PC-3 (cell line): ENCODE data around the gene MYLK3. TPM values are rescaled to one million over a fixed set of nuclear protein-coding genes. Genes with fewer than 3 reads are reported as not detected.
"Not testable (repeated sequence)": the region's sequence is repeated elsewhere in the genome, so short reads cannot be mapped to it uniquely, and the experiment has no call there.

Source experiments
- ATAC-seq: fragments of 200-7000 bp; cut with Tn5 transposase; 2 replicates; pipeline ENCODE4 v1.9.1; 2020; ENCODE audit warnings: mild to moderate bottlenecking, moderate library complexity
- BruUV-seq: library from RNA; stranded (reverse); fragments of 400-500 nt; replicated peaks from 2 replicates; lab custom pipeline; 2021; lab: Mats Ljungman, UMichigan
- CTCF ChIA-PET: fragments of 300-600 bp; sonication (Branson Sonifier 250); formaldehyde crosslinking; loops from one replicate; lab custom pipeline; 2022; ENCODE audit warnings: antibody characterized with exemption; lab: Charles Lee
- POLR2A ChIA-PET: fragments of 300-600 bp; sonication (Branson Sonifier 250); formaldehyde crosslinking; loops from one replicate; lab custom pipeline; 2022; ENCODE audit warnings: antibody characterized with exemption; ENCODE audit not compliant: unreplicated experiment; lab: Charles Lee
- DNase-seq: peaks from one replicate; pipeline ENCODE4 v3.0.0-alpha.2; 2015
- H2AFZ ChIP-seq: fragments of 300-600 bp; sonication (generic); 2 replicates; pipeline ENCODE4 v1.6.0; 2016; ENCODE audit warnings: antibody characterized with exemption, low read length
- H3F3A ChIP-seq: fragments of 300-600 bp; sonication (generic); one replicate; pipeline ENCODE4 v1.6.0; 2017; ENCODE audit warnings: antibody characterized with exemption, low read length, control low read depth, mild to moderate bottlenecking; ENCODE audit not compliant: unreplicated experiment
- H3K27ac ChIP-seq: fragments of 300-600 bp; sonication (generic); 2 replicates; pipeline ENCODE4 v1.5.1; 2016; ENCODE audit warnings: mild to moderate bottlenecking, low read length
- H3K27me3 ChIP-seq: fragments of 300-600 bp; sonication (generic); 2 replicates; pipeline ENCODE4 v1.6.1; 2016; ENCODE audit warnings: low read length, mixed read lengths
- H3K36me3 ChIP-seq: fragments of 300-600 bp; sonication (generic); 2 replicates; pipeline ENCODE4 v1.6.1; 2016; ENCODE audit warnings: low read depth, mixed run types, low read length, mixed read lengths
- H3K4me1 ChIP-seq: fragments of 300-600 bp; sonication (generic); 2 replicates; pipeline ENCODE4 v1.5.1; 2016; ENCODE audit warnings: low read length; ENCODE audit not compliant: insufficient read depth
- H3K4me2 ChIP-seq: fragments of 300-600 bp; sonication (generic); 2 replicates; pipeline ENCODE4 v1.6.0; 2016; ENCODE audit warnings: low read length
- H3K4me3 ChIP-seq: fragments of 300-600 bp; sonication (generic); 2 replicates; pipeline ENCODE4 v1.5.1; 2016; ENCODE audit warnings: mild to moderate bottlenecking, low read length, mixed read lengths
- H3K79me2 ChIP-seq: fragments of 300-600 bp; sonication (generic); 2 replicates; pipeline ENCODE4 v1.6.1; 2017; ENCODE audit warnings: low read length, mixed read lengths
- H3K9ac ChIP-seq: fragments of 300-600 bp; sonication (generic); 2 replicates; pipeline ENCODE4 v1.6.0; 2016; ENCODE audit warnings: mild to moderate bottlenecking, low read length
- H3K9me2 ChIP-seq: fragments of 300-600 bp; sonication (generic); replicated peaks from 2 replicates; pipeline ENCODE4 v1.6.1; 2016; ENCODE audit warnings: mixed run types, low read length, mixed read lengths
- H3K9me3 ChIP-seq: fragments of 300-600 bp; sonication (generic); 2 replicates; pipeline ENCODE4 v1.6.1; 2016; ENCODE audit warnings: low read length, mixed read lengths
- H4K20me1 ChIP-seq: fragments of 300-600 bp; sonication (generic); 2 replicates; pipeline ENCODE4 v1.6.1; 2016; ENCODE audit warnings: low read length, mixed read lengths
- CTCF ChIP-seq: fragments of 300-600 bp; sonication (generic); conservative IDR thresholded peaks from 2 replicates; pipeline ENCODE4 v1.5.1; 2017; ENCODE audit warnings: antibody characterized with exemption, low read depth, mild to moderate bottlenecking, low read length
- EZH2 ChIP-seq: fragments of 300-600 bp; sonication (generic); IDR thresholded peaks from one replicate; pipeline ENCODE4 v1.6.1; 2017; ENCODE audit warnings: antibody characterized with exemption, mild to moderate bottlenecking, low read length; ENCODE audit not compliant: unreplicated experiment
- EZH2phosphoT487 ChIP-seq: fragments of 300-600 bp; sonication (generic); IDR thresholded peaks from 2 replicates; pipeline ENCODE4 v1.6.1; 2018; ENCODE audit warnings: mild to moderate bottlenecking, antibody characterized with exemption, low read length, borderline replicate concordance
- intact Hi-C: fragments of 100-400 bp; cut with micrococcal nuclease; formaldehyde crosslinking; loops from 2 replicates; pipeline ENCODE4 v1.9.0; 2023
- total RNA-seq: library from RNA; depleted of rRNA; stranded (reverse); fragments of >200 nt; gene quantifications from 2 replicates; pipeline ENCODE4 v1.2.3, GENCODE V29; 2014

MYLK3 gene
- total RNA-seq, 1 experiment from 2014 or later: under 0.01 TPM

GRCh38 chr16:46787909-46788308 lies 39.8 kb upstream of the MYLK3 start:
- ATAC-seq: no peak
- intact Hi-C loops: no loop called here
- Histone ChIP-seq H3K9me3 (no peaks in the 10 kb centered on the region), H2AFZ (no peak overlapping the region), H3K36me3 (no peaks in the 10 kb centered on the region), H3K4me1 (peaks cover 3% of the 10 kb centered on the region; the same call in 1 of the 2 replicates), H4K20me1 (no peaks in the 10 kb centered on the region), H3K9me2 (no peaks in the 10 kb centered on the region), H3K4me3 (no peak overlapping the region), H3F3A (no peaks in the 10 kb centered on the region), H3K4me2 (no peak overlapping the region), H3K27ac (no peak overlapping the region), H3K9ac (no peak overlapping the region), H3K79me2 (no peaks in the 10 kb centered on the region), H3K27me3 (no peaks in the 10 kb centered on the region)
- no TSS peak for BruUV-seq
- CTCF ChIA-PET: no interaction called here
- no peak for TF ChIP-seq EZH2phosphoT487
- no peak for TF ChIP-seq EZH2
- TF ChIP-seq CTCF: no peak
- POLR2A ChIA-PET: no interaction called here
- no peak for DNase-seq

DNA sequence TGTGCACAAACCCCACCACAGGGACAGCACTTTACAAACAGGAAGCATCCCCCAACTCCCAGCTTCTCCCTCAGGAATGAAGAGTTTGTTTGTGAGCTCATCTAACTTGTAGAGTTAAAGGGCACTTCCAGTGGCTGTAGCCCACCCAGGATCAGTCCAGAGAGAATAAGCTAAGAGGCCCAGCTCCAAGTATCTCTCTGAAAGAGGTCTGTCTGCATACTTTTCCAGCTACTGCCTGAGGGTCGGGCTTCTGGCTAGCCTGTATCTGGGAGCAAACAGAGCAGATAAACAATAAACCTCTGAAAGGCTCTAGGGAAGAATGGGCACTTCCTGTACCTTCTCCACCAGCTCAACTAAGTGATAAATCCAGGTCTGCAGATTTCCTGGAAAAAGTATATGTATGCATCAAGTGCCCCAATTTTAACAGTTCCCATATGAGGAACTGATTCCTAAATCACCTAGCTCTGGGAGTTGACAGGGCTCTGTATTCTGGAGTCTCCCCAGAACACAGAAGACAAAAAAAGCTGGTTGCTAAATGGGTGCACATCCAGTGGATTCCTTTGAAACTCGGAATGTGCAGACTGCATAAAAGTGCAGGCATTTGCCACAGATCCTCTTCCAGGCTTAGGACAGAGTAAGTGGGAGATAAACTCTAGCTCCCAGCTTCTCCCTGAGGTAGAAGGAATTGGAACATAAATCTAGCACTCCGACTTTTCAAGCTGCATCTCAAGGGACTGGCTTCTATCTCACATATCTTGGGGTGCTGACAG lies 37.1 kb upstream of the MYLK3 start:
- no peaks in the 10 kb centered on the region for H3K9me2 ChIP-seq
- H2AFZ ChIP-seq: no peak overlapping the region
- no peak overlapping the region for H3K4me3 ChIP-seq
- no peaks in the 10 kb centered on the region for H3K36me3 ChIP-seq
- no peak for TF ChIP-seq EZH2
- no peak for TF ChIP-seq EZH2phosphoT487
- TF ChIP-seq CTCF: no peak
- no peak overlapping the region for H3K9ac ChIP-seq
- DNase-seq (no peak), ATAC-seq (no peak)
- H3K4me1 ChIP-seq: peaks cover 3% of the 10 kb centered on the region; the same call in 1 of the 2 replicates
- no peaks in the 10 kb centered on the region for H4K20me1 ChIP-seq
- BruUV-seq: no TSS peak
- H3K9me3 ChIP-seq: no peaks in the 10 kb centered on the region
- H3K27ac ChIP-seq: no peak overlapping the region
- H3K79me2 ChIP-seq: no peaks in the 10 kb centered on the region
- intact Hi-C loops: no loop called here
- H3K27me3 ChIP-seq: no peaks in the 10 kb centered on the region
- H3F3A ChIP-seq: no peaks in the 10 kb centered on the region
- ChIA-PET POLR2A (no interaction called here), CTCF (interaction anchor here (0.5 kb wide), 1 partner anchor 43 kb away, joined by 3 read pairs; no protein-coding TSS in a partner anchor)
- H3K4me2 ChIP-seq: no peak overlapping the region

- H3K4me3 ChIP-seq, H2AFZ ChIP-seq, H3K4me1 ChIP-seq, H3K9ac ChIP-seq, H3K4me2 ChIP-seq, BruUV-seq, H3K79me2 ChIP-seq, ATAC-seq, H3K36me3 ChIP-seq, POLR2A ChIA-PET, H3K9me3 ChIP-seq, CTCF ChIA-PET, H3K9me2 ChIP-seq, H3F3A ChIP-seq, intact Hi-C loops, DNase-seq, H4K20me1 ChIP-seq, H3K27ac ChIP-seq, H3K27me3 ChIP-seq: not testable (repeated sequence)
These were observed 36.4 kb upstream of the MYLK3 start for GRCh38 chr16:46784569-46784968.
